ENCODE data around the gene CDK8.

- TF ChIP-seq CTCF (IDR thresholded peaks at IDR 0.05; ENCODE audit: insufficient read depth, low read length, poor library complexity, severe bottlenecking) = no peak
- TF ChIP-seq EZH2phosphoT487 (conservative IDR thresholded peaks at IDR 0.05; ENCODE audit: low read length) = no peak
These were observed 118.8 kb downstream of the CDK8 start for GRCh38 chr13:26372747-26373146.
